Superior temporal gyrus (tissue), 1 donor: ENCODE measurements around the gene NCF2.

Source experiments
- DNase-seq: peaks from one replicate; pipeline ENCODE4 v3.0.0-alpha.2; 2016; ENCODE audit errors: extremely low spot score

Gene NCF2

GRCh38 chr1:183552891-183553290 lies 37.4 kb downstream of the NCF2 start:
- DNase-seq: no peak

DNA sequence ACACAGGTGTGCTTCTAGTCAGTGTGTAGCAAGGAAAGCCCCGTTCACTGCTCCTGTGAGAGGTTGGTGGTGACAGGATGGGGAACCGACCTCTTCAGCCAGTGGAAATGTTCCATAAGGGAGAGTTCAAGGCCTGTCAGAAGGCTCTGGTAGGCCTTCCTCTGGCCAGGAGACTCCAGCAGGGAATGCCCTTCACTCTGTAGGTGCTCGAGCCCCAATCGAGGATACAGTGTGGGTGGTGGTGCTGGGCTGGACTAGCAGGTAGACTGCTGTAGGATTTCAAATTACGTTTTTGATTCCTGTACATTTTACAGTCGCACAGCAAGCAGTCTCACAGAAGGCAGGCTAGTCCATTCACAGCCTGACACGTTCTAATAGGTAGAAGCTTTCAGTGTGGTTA lies 37.8 kb downstream of the NCF2 start:
- no peak for DNase-seq

DNA sequence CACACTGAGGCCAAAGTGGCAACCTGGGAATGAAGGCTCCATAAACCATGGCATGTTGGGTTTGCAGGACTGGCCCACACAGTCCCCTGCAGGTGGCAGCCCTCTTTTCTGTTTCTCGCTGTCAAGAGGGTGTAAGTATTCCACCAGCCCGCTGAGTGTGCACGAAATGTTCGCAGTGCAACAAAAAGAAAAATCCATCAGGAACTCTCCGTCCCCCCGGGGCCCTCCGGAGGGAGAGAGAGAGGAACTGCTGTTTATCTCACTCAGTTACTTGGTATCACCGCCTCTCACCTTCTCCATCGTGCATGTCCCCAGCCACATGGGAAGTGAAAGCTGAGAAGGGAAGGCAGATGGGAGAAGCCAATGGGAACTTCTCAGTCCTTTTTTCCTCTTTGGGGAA lies 38.3 kb downstream of the NCF2 start:
- no peak for DNase-seq

GRCh38 chr1:183550915-183551314 lies 39.3 kb downstream of the NCF2 start:
- no peak for DNase-seq

GRCh38 chr1:183548116-183548515 lies 42.1 kb downstream of the NCF2 start:
- DNase-seq: no peak

GRCh38 chr1:183546427-183546826 lies 43.8 kb downstream of the NCF2 start:
- no peak for DNase-seq

DNA sequence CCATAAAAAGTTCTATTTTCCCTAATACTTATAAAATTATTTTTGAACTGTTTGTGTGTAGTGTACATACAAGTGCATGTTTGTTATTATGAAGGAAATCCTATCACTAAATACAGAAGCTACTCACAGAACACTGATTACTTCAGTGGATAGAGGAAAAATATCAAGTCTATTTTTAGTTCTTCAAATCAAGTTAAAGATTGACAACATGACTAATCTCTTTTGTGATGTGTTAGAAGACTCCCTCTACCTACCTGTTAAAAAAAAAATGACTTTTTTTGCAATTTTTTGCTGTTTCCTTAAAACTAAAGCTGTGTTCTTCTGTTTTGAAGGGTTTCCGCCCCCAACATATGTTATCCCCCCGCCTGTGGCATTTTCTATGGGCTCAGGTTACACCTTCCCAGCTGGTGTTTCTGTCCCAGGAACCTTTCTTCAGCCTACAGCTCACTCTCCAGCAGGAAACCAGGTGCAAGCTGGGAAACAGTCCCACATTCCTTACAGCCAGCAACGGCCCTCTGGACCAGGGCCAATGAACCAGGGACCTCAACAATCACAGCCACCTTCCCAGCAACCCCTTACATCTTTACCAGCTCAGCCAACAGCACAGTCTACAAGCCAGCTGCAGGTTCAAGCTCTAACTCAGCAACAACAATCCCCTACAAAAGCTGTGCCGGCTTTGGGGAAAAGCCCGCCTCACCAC lies 45.5 kb downstream of the NCF2 start:
- no peak for DNase-seq

DNA sequence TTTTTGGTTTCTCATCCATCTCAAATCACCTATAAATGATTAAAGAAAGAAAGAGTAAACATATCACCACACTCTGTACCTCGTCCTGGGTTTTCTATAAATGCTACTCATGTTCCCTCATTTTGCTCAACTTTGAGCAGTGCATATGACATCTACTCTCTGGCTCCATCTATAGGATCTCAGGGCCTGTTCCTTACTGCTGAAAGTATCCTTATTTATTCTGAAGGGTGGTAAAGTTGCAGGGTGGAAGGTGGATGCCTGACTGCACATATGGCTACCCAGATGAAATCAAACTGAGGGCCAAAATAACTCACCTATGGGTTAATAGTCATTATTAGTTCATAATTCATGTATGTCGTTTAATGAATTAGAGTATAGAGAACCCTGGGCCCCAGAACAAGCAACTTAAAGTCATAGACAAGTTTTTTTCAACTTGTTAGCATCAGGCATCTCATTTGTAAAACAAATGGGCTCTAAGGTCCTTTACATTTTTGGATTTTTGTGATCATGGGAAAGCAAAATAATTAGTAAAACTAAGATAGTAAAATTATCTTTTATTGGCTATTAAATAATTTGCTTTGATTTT lies 46.5 kb downstream of the NCF2 start:
- peak; percentile 79 for DNase-seq

DNA sequence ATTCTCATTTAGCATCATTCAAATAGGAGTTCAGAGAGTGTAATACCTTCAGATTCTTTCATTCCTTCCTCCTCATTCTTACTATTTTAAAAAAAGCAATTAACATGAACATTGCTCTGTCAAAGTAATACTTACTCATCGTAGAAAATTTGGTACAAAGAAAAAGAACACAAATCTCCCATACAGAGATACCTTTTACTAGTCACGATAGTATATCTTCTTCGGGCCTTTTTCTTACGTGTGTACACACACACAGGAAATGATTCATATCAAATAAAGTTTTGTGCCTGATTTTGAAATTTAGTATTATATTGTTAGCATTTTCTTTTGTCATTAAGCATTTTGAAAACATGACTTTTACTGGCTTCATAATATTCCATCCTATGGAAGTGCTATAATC lies 52.9 kb downstream of the NCF2 start:
- DNase-seq: no peak

GRCh38 chr1:183533617-183534174 lies 56.6 kb downstream of the NCF2 start:
- DNase-seq: no peak

- no peak for DNase-seq
These were observed 61.7 kb downstream of the NCF2 start for GRCh38 chr1:183528577-183528976.

GRCh38 chr1:183522104-183522503 lies 68.2 kb downstream of the NCF2 start:
- DNase-seq: no peak

- no peak for DNase-seq
These were observed 69.9 kb downstream of the NCF2 start for GRCh38 chr1:183520379-183520778.

DNA sequence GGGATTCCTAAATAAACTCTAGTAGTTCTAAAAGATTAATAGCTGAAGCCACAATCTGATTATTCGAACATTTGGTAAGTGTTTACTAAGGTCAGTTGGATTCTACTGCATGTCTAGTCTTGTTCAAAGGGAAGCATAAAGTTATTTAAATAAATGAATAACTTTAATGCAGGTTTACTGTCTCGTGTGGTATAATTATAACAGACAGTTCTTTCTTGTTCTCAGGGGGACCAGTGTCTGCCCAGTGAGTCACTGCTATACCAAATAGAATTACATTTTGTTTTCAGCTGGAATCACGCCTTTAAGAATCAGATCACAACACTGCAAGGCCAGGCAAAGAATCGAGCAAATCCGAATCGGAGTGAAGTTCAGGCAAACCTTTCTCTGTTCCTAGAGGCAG lies 72.9 kb downstream of the NCF2 start:
- DNase-seq: no peak

- no peak for DNase-seq
These were observed 73.5 kb downstream of the NCF2 start for GRCh38 chr1:183516725-183517124.

- DNase-seq: no peak
These were observed 75.1 kb downstream of the NCF2 start for GRCh38 chr1:183515002-183515689.

DNA sequence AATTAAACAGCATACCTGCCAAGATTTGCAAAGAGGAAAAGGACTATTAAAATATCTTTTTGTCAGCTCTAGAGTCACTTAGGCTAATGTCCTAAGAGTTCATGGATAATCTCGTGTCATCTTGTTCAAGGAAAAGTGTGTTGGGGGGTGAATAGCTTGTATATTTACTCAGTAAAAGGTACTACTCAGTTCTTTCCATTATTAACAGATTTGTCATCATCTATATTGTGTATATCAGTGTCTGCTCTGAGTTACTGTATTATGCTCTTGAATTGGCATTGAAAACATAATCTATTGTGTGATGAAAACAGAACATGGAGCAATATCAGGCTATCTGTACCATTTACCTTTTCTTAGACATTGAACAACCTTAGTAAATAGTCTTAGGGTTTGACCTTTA lies 76.0 kb downstream of the NCF2 start:
- DNase-seq: no peak

- DNase-seq: no peak
These were observed 77.8 kb downstream of the NCF2 start for GRCh38 chr1:183512450-183512849.

- no peak for DNase-seq
These were observed 81.6 kb downstream of the NCF2 start for GRCh38 chr1:183508694-183509093.

DNA sequence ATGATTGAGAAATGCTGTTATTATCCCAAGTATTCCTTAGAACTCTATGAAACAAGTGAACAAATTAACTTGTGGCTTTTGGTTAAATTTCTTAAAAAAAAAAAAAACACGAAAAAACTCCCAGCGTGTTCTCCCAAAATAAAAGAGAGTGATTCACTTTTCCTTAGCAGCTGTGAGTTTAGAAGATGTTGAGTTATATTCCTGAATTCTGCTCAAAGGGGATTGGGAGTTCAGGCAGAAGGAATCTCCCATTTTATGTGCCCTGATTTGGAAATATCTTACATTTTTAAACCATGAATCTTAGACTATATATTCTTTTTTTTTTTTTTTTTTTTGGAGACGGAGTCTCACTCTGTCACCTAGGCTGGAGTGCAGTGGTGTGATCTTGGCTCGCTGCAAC lies 83.7 kb downstream of the NCF2 start:
- no peak for DNase-seq
